Measurements from ENCODE around the gene SPIB.

DNA sequence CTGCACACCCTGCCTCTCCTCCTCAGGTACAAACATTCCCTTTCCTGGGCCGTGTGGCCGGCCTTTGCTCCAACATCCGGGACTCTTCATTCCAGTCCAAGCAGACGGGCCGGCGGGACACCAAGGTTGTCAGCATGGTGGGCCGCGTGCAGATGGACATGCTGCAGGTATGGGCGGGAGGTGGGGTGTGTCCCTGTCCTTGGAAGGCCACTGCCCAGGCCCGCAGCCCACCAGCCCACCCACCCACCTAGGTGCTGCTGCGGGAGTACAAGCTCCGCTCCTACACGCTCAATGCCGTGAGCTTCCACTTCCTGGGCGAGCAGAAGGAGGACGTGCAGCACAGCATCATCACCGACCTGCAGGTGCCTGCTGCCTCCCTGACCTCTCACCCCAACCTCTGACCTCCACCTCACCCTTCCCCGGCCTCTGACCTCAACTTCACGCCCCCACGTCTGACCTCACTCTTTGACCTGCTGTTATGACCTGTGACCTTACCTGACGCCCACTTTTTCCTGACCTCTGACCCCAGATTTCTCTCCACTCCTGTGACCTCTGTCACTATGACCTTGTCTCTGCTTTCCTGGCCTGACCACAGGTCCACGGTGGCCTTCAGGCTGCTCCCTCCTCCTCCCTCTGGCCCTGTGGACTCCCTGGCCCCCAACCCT is 12.4 kb upstream of the SPIB start:
- TF ChIP-seq, protein P1, sequence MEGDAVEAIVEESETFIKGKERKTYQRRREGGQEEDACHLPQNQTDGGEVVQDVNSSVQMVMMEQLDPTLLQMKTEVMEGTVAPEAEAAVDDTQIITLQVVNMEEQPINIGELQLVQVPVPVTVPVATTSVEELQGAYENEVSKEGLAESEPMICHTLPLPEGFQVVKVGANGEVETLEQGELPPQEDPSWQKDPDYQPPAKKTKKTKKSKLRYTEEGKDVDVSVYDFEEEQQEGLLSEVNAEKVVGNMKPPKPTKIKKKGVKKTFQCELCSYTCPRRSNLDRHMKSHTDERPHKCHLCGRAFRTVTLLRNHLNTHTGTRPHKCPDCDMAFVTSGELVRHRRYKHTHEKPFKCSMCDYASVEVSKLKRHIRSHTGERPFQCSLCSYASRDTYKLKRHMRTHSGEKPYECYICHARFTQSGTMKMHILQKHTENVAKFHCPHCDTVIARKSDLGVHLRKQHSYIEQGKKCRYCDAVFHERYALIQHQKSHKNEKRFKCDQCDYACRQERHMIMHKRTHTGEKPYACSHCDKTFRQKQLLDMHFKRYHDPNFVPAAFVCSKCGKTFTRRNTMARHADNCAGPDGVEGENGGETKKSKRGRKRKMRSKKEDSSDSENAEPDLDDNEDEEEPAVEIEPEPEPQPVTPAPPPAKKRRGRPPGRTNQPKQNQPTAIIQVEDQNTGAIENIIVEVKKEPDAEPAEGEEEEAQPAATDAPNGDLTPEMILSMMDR (conservative IDR thresholded peaks at IDR 0.05; ENCODE audit: low read length): no peak
- TF ChIP-seq EZH2phosphoT487 (IDR thresholded peaks at IDR 0.05; ENCODE audit: borderline replicate concordance): no peak

Data from Loucy (cell line).